Activated T-helper 1 cell treated with Interleukin-2 at 50 U/mL for 16 hours (primary cell): ENCODE results near the gene RBBP8.
A peak's percentile ranks its signal among the peaks of the same experiment; 100 is the strongest.
"Not testable (repeated sequence)": the region's sequence is repeated elsewhere in the genome, so short reads cannot be mapped to it uniquely, and the experiment has no call there.

ENCODE experiments used
- DNase-seq: peaks from one replicate; pipeline ENCODE4 v3.0.0-alpha.2; 2020; ENCODE audit warnings: low read depth

Gene RBBP8

DNA sequence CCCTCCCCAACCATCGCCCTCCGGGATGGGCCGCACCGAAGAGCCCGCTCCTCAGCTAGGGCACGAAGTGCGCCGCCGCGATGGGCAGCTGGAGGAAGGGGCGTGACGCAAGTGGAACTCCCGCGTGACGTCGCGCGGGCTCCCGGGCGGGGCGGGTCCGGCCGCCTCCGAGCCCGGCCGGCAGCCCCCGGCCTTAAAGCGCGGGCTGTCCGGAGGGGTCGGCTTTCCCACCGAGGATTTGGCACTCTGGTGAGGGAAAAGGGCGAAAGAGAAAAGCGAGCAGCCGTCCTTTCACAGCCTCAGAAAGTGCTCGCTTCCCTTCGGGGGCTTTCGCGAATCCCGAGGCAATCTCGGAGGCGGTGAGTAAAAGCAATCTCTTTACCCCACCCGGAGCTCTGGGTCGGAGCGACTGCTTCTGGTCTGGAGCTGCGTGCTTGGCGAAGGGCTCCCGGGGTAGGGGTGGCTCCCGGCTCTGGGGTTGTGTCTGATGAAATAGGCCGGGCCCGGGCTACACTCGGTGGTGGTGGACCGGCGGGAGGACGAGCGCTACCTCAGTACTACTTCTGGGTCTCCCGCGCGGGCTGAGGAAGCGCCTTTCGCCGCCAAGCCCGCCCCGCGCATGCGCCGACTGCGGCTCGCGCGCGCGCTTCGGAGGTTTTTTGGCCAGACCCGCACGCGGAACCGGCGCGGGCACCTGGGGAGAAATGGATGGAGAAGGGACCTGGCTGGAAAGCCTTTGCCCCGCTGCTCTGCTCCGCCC is at the start of gene RBBP8:
Gene RBBP8 (plus strand): TSS at position 123 of the 760 bp plus-strand sequence. CDS start 3,524 bp downstream, outside the sequence.
- DNase-seq = peak; percentile 68

DNA sequence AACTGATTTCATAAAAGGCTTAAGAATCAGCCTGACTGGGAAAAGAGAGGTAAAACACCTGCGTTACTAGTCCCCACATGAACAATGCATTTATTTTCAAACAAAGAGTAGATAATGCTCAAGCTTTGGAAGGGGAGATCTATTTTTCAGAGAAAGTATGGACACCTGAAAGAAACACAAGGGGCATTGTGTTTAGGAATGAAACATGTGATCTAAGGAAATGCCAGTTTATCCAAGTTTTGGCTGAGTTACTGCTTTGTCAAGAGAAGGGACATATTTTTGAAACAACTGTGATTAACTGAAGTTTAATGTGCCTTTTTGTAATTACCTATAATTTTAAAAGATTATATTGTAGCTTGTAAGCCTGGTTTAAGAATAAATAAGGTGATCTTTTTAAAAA is 49.3 kb upstream of the RBBP8 start:
- no peak for DNase-seq

DNA sequence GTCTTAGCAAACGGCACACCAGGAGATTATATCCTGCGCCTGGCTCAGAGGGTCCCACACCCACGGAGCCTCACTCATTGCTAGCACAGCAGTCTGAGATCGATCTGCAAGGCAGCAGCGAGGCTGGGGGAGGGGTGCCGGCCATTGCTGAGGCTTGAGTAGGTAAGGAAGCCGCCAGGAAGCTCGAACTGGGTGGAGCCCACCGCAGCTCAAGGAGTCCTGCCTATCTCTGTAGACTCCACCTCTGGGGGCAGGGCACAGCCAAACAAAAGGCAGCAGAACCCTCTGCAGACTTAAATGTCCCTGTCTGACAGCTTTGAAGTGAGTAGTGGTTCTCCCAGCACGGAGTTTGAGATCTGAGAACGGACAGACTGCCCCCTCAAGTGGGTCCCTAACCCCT is 47.4 kb upstream of the RBBP8 start:
- DNase-seq = not testable (repeated sequence)

DNA sequence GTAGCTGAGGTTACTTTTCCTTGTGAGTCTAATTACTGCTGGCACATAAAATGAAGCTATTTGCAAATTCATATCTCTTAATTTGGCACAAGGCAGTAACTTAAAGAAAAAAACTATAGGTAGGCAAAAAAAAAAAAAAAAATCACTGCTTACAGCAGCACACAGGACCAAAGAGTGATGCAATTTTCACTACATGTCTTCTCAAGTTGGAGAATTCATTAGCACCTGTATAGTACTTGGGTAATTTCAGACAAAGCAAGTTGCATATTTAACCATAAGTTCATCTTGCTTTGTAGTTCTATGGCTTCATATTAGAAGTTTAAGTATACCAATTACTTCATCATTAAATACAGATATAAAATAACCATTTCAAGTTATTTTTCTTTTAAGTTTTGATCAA is 33.7 kb upstream of the RBBP8 start:
- DNase-seq = no peak

DNA sequence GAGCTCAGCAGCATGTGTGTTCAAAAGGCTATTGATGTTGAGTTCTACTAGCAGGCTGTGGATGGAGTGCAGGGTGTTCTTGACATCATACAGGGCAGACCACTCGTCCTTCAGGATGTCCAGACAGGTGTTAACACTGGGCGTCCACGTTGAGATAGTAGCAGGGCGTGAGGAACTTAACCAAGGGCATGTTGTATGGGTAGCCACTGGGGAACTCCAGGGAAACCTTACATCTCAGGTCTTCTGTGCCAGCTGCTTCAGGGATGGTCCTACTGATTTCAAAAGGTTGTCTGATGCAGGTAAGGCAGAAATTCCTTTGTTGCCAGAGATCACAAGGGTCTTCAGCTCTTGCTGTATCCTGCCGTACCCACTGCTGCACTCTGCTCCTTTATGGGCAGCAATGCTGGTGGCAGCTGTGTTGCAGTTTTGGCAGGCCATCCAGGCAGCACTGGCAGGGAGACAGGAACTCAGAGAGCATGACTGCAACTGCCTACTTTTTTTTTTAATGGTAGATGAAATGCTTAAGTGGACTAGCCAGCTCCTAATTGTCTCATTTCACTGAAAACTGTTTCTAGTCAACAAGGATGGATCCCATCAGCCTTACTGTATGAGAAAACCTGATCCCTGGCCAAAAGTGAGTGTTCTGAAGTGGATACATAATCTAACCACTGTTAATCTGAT is 32.4 kb upstream of the RBBP8 start:
- no peak for DNase-seq

DNA sequence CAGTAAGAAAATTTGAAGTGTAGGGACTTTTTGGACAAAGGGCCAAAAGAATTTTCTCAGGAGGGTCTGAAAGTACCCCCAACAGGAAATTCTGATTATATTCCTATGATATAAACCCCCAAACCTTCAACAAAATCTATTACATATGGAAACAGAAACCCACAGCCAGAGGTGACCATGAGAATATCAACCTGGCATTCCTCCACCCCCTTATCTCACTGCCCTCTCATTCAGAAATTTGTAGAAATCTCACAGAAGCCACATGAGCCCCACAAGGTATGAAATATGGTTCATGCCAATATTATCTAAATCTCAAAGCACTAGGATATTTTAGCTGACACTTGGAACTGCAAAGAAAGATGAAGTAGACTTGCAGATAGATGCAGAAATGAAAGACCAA is 31.0 kb upstream of the RBBP8 start:
- no peak for DNase-seq

DNA sequence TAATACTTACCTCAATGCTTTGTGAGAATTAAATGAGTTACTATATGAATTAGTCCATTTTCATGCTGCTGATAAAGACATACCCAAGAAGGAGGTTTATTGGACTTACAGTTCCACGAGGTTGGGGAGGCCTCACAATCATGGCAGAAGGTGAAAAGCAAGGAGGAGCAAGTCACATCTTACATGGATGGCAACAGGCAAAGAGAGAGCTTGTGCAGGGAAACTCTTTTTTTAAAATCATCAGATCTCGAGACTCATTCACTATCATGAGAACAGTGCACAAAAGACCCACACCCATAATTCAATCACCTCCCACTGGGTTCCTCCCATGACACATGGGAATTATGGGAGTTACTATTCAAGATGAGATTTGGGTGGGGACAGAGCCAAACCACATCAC is 29.9 kb upstream of the RBBP8 start:
- DNase-seq = not testable (repeated sequence)

DNA sequence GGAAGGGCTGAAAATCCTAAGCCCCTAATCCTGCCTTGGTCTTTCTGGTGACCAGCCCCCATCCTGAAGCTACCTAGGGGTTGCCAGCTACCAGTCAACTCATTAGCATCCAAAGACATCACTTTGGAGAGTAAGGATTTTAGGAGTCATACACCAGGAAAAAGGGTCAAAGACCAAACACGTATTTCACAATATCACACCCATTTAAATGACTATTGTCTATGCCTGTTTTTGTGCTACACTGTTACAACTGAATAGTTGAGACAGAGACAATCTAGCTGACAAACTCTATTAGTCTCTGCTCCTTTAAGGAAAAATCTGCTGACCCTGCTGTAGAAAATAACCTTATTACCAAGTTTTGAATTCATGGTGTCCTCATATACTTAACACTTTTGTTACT is 21.0 kb upstream of the RBBP8 start:
- no peak for DNase-seq

DNA sequence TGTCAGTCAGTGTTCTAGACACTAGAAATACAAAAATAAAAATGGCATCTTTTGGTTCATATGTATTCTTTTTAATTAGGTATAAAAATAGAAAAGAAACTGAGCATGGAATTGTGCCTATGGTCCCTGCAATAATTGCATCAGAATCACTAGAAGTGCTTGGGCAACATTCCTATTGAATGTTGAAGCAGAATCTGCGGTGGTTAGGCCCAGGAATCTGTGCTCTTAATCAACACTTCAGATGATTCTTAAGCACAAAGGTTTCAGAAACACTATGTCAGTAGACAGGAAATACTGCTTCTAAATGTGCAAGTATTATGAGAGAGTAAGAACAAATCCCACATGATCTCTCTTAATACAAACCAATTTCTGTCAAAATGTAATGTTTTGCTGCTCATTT is 20.3 kb upstream of the RBBP8 start:
- DNase-seq = no peak

DNA sequence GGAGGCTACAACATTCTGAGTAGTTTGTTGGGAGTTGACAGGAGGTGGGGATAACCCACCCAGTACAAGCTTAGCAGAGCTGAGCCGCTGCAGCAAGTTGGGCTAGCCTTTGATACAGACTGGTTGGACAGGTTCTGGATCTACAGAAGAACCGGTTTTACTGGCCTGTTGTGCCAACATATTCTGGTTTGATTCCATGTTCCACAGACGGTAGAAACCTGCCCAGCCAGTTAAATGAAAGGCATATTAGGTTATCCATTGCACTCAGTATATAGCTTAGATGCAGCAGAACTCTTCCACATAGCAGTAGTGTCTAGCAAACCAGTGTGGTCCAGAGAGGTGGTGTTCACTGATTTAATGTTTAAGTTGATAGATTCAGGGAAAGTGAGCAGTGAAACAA is 19.3 kb upstream of the RBBP8 start:
- DNase-seq = no peak

DNA sequence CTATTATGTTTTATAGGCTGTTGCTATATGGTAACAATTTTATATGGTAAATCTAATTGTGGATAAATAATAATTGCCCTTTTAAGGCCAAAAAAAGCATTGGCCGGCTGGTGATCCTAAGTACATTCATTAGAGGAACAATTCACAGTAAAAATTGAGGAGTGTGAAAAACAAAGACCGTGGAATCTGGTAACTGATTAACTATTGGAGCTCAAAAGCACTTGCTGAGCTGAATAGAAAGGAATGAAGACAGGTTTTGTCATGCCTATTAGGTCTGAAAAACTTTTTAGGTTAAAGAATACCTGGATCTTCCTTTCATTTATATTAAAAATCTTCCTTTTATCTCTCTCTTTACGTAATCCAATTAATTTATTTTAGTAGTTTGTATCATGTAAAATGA is 18.5 kb upstream of the RBBP8 start:
- no peak for DNase-seq

DNA sequence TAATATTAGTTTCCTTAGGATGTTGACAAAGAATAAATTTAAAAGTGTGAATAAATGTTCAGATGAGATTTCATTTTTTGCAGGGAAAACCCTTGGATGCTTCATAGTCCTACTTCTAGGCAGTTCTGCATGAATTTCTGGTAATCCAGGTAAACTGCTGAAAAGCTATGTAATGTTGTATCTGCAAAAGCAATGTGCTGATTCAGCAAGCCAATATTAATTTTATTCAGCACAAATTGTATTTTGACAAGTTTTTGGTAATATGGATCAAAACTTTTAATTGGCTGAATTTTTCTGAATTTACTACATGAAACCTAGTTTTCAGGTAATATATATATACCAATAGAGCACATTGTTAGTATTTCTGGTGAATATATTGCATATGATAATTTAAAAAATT is 17.8 kb upstream of the RBBP8 start:
- DNase-seq = no peak

DNA sequence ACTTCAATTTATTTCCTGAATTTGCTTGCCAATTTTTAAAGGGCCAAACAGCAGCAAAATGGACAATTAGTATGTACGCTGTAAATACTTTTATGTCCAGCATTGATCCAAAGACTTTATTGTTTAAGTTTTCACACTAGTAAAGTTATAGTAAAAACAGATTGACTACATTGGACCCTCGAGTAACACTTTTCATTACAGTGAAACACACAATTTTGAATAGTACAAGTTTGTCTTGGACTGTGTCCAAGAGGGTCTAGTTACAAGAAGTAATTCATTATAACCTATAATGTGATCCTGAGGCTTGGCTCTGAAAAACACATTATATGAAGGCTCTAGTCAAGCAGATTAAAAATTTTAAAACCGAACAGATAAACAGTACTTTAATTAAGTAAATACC is 11.4 kb upstream of the RBBP8 start:
- no peak for DNase-seq

DNA sequence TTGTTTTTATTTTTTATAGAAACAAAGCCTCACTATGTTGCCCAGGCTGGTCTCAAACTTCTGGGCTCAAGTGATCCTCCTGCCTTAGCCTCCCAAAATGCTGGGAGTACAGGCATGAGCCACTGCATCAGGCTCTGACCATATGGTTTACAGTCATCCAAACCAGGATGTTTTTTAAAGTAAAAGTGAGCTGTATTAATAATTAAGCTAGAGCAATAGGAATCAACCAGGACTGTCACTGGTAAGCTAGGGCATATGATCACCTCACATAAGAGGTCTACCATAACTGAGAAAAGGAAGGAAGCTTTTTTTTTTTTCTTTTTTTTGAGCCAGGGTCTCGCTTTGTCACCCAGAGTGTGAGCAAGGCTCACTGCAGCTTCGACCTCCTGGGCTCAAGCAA is 8.5 kb upstream of the RBBP8 start:
- DNase-seq = no peak

DNA sequence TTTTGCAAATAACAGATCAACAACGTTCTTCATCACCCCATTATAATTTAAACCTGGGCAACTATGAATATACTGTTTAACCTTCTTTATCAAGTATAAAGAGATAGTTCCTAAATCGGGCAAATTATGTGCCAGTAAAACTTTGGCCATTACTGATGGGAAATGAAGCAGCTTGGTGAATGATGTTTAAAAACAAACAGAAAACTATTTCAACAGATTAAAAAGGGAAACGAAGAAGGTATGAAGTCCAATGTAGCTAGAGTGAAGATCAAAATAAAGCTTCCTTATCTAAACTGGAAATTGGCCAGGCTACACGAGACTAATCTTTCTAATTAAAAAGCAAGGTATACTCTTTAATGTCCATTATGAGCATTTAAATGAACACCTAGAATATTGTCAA is 6.7 kb upstream of the RBBP8 start:
- no peak for DNase-seq

DNA sequence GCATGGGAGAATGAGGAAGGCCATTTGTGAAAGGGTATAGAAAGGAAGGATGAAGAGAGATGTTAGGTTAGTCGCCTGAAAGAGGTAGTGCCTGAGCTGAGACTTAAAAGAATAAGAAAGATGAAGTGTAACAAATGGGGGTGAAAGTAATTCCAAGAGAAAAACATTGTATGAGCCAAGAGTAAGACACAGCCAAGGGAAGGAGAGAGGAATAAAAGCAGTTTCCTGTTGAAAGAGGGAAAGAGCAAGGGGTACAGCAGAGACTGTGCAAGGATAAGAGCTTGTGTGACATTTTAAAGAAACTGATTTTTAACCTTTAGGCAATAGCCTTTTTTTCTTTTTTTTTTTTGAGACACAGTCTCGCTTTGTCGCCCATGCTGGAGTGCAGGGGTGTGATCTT is 4.8 kb upstream of the RBBP8 start:
- no peak for DNase-seq

DNA sequence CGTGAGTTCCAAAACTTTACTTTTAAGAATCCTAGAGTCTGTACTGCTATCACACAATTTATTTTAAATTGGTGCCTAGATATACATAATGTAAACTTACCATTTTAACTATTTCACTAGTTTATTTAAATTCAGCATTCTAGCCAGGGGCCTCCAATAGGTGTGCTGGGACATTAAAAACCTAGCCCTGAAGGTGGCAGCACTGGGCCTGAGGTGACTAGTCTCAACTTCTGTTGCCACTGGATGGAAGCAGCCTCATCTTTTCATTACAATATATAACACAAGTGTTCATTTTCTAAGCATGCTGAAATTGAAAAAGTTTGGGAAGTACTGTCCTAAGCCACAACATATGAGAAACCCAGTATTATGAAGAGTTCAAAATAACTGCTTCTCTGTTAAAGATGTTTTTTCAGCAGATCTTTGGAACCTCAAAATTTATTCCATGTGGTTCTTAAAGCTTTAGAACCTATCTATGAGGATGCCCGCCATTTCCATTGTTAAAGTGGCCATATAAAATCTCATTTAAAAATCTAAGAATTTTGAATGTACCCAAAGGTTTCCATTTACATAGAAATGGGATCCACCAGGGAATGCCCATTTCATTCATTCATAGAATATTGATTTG is 2.9 kb upstream of the RBBP8 start:
- DNase-seq = peak; percentile 41

DNA sequence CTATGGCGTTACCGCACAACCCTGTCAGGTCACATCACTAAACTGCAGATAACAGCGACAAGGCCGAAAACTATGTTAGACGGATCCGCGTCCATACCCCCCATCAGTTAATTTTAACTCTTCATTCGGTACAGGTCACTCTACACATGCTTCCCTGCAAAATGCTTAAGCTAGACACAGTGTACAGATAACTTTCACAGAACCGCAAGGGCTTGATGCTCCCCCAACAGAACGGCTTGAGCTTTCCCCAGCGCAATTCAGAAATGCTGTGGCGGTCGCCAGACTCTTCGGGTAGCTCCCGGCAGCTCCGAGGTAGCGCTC is 283 bp upstream of the RBBP8 start:
- no peak for DNase-seq

DNA sequence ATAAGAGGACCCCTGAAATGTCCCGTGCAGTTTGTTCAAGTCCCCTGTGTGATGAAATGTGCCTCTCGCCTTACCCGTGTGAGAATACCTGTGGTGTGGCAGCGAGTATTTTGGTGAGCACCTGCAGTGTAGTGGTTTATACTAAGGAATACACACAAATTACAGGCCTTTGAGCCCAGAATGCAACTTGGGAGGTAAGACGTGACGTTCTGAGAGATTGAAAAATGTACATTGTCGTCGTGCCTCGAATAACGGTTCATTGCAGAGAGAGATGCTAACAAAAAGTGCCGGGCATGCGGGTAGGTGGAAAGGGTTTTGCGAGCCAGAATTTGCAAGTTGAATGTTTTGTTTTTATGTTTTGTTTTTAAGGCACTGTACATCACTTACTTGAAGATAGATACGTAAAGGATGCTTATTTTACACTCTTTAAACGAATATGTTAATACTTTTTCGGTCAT is 867 bp downstream of the RBBP8 start:
- no peak for DNase-seq

DNA sequence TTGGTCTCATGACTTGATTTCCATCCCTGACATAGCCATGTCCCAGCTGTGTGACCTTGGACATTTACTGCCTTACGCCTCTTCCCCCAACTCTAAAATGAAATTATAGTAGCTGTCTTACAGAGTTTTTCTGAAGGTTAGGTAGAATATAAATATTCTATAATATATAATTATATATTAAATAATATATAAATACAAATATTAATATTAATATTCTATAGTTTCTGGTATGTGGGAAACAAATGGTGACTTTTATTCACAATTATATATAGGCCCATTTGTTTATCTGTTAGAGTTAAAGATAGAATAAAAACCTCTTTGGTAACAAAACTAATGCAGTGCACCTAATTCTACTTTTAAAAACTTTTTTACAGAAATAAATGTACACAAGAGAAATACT is 1.7 kb downstream of the RBBP8 start:
- no peak for DNase-seq

DNA sequence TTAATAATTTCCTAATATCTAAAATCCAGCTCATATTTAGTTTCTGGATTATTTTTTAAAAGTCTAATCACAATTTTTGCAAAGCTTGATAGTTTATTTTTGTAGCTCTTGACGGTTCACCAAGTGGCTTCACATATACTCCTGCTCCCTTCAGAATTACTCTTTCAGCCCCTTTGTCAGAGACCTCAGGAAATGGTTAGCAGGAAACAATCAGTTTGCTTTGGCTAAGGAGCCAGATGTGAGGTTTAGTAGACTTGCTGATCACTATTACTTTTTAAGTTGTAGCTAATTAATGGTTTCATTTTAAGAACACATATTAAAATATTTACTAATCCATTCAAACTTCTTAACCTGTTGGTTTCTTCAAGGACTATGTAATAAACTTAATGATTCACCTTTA is 2.3 kb downstream of the RBBP8 start:
- no peak for DNase-seq

DNA sequence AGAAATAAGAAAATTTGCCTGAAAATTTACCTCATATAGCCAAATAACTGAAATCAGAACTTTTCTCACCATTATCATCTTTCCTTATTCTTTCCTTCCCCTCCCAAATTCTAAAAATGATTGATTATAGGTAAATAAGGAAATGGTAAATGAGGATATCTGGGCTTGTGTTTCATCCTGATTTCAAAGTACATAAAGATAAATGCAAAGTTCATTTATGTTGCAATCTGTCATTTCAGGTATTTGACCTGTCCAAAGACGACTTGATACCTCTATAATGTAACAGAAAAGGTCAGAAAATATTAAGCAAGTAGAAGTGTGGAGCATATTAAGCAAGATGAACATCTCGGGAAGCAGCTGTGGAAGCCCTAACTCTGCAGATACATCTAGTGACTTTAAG is 3.4 kb downstream of the RBBP8 start:
- DNase-seq = no peak

DNA sequence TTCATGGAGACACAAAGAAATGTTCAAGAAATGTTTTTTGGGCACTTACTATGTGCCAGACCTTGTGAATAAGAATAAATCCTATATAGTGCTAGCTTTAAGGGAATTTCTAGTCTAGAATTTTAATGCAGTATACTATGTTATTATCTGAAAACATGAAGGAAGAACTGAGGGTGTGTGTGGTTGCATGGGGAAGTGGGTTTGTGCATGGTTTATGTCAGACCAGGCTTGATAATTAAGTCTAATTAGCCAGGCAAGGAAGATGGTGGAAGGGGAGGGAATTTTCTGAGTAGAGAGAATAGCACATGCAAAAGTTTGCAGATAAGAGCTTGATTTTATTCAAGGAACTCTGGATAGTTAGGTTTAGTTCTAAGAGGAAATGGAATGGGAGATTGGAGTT is 6.5 kb downstream of the RBBP8 start:
- DNase-seq = no peak

DNA sequence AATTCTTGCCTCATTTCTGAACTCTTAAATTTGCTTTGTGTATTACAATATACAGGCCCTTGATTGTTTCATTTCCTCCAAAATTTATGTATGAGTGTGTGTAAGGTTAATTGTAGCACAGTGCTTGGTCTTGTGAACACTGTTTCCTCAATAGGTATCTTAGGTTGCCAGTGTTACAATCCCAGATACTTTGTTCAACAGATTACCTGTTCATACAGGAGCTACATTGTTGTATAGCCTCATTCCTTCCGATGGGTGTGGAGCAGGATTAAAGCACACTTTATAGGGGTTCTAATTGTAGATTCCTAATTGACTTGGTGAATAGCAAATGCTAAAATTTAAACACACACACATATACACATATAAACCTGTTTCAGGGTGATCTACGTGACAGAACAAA is 10.7 kb downstream of the RBBP8 start:
- no peak for DNase-seq
